Neutrophil (primary cell): ENCODE results near the gene DCANP1.

Experiments used
- H3K27ac ChIP-seq: fragments of 200-600 bp; sonication (generic); 2 replicates; pipeline ENCODE4 v1.5.1; 2016; ENCODE audit warnings: mild to moderate bottlenecking, moderate library complexity
- H3K27me3 ChIP-seq: fragments of 200-600 bp; sonication (generic); 2 replicates; pipeline ENCODE4 v1.6.0; 2016; ENCODE audit warnings: mild to moderate bottlenecking
- H3K36me3 ChIP-seq: fragments of 200-600 bp; sonication (generic); 2 replicates; pipeline ENCODE4 v1.5.1; 2017
- H3K4me1 ChIP-seq, 2 experiments: fragments of 200-600 bp in 1 of 2; sonication (generic) in 1 of 2; 1 replicate in 1 of 2; 2 replicates in 1 of 2; pipeline versions ENCODE4 v1.5.1 to v1.6.1; 2013 to 2016; ENCODE audit warnings: low read depth in 1 of 2, low read length in 1 of 2, mild to moderate bottlenecking in 1 of 2, moderate library complexity in 1 of 2; ENCODE audit not compliant: control insufficient read depth in 1 of 2, insufficient read depth in 1 of 2
- H3K4me3 ChIP-seq, 2 experiments: fragments of 200-600 bp in 1 of 2; sonication (generic) in 1 of 2; 1 replicate in 1 of 2; 2 replicates in 1 of 2; pipeline ENCODE4 v1.5.1; 2013 to 2016; ENCODE audit warnings: low read depth in 1 of 2, low read length in 1 of 2, mild to moderate bottlenecking in 1 of 2, moderate library complexity in 1 of 2
- H3K9me3 ChIP-seq: fragments of 200-600 bp; sonication (generic); 2 replicates; pipeline ENCODE4 v1.5.1; 2016
- TF ChIP-seq, protein P1 (sequence below): fragments of 200-600 bp; sonication (generic); IDR thresholded peaks from 2 replicates; pipeline ENCODE4 v1.5.1; 2016; ENCODE audit warnings: antibody characterized with exemption

DCANP1 gene

DNA sequence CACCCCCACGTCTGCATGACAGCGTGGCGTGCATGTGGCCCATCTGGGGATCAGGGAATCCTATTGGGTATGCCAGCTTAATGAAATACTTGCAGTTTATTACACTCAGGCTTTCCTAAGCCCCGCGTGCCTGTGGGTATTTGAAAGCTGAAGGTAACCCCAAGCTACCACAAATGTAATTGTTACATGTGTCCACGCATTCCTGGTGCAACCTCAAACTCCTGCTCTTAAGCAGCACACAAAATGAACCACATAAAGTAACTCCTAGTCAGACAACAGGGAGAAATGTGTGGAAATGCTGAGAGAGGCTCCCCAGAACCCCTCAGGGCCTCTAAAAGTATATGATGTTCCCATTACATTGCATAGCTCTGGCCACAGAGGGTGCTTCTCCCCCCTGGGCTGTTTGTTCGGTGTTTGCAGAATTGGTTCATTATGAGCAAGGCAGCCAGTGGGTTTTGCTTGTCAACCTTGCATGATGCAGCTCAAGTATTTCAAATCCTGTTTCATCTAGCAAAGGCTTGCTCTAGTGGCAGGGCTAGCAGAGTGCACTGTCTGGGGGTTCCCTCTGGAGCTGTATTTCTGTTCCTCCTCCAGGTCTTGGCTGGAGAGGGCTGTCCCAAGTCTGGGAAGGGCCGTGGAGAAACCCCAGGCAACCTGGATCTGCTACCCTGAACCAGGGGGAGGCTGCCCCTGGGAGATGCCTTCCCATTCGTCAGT lies 1.8 kb upstream of the DCANP1 start:
- no peak overlapping the region for H3K4me3 ChIP-seq
- H3K27me3 ChIP-seq = no peaks in the 10 kb centered on the region
- H3K36me3 ChIP-seq = no peaks in the 10 kb centered on the region
- H3K27ac ChIP-seq = no peak overlapping the region
- TF ChIP-seq, protein P1, sequence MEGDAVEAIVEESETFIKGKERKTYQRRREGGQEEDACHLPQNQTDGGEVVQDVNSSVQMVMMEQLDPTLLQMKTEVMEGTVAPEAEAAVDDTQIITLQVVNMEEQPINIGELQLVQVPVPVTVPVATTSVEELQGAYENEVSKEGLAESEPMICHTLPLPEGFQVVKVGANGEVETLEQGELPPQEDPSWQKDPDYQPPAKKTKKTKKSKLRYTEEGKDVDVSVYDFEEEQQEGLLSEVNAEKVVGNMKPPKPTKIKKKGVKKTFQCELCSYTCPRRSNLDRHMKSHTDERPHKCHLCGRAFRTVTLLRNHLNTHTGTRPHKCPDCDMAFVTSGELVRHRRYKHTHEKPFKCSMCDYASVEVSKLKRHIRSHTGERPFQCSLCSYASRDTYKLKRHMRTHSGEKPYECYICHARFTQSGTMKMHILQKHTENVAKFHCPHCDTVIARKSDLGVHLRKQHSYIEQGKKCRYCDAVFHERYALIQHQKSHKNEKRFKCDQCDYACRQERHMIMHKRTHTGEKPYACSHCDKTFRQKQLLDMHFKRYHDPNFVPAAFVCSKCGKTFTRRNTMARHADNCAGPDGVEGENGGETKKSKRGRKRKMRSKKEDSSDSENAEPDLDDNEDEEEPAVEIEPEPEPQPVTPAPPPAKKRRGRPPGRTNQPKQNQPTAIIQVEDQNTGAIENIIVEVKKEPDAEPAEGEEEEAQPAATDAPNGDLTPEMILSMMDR = no peak
- no peaks in the 10 kb centered on the region for H3K9me3 ChIP-seq
- no peaks in the 10 kb centered on the region for H3K4me1 ChIP-seq

DNA sequence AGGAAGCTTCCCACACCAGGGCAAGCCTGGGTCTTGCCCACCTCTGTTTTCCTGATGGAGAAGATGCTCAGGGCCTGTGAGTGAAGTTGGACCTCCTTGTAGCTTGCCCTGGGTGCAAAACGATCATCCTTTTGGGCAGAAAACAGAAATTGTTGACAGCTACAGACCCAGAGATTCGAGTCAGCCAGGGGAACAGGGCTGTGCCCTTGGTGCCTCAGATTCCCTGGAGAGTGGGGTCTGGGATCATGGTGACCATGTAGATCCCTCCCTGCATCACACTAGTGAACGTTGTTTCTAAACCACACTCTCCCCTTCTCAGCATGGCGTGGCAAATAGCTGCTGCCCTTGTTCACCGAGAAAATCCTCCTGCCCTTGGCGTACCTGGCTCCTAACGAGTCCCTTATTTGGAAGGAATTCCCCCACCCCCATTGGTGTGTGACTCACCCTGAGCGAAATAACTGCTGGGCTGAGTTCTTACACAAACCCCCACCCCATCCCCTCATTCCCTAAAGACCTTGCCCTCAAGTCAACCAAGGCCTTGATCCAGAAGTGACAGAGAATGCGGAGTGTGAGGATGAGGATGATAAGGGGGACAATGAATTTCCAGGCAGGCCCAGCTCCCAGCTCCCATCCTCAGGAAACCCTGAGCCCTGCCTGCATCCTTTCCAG lies 1.1 kb upstream of the DCANP1 start:
- H3K9me3 ChIP-seq = no peaks in the 10 kb centered on the region
- H3K36me3 ChIP-seq = no peaks in the 10 kb centered on the region
- no peaks in the 10 kb centered on the region for H3K27me3 ChIP-seq
- TF ChIP-seq, protein P1 = no peak
- H3K27ac ChIP-seq = no peak overlapping the region
- H3K4me3 ChIP-seq = no peak overlapping the region
- H3K4me1 ChIP-seq = no peaks in the 10 kb centered on the region

DNA sequence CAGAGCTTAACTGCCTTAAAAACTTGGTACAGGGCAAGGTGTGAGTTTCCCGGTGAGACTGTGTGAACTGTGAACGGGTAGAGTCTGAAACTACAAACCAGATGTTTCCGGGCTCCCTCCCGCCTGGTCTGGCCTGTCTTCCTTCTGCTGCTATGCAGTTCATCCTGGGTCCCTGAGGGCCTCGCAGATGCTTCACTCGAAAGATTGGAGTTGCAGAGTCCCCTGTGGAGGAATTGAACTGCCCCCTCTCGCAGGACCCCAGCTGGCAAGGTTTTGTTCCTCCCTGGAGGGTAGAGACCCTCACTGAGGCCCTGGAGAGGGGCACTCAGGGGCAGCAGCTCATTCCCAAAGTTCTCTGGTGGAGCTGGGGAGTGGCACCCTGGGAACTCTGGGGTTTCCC lies 533 bp downstream of the DCANP1 start:
- H3K9me3 ChIP-seq = no peaks in the 10 kb centered on the region
- TF ChIP-seq, protein P1 = no peak
- H3K36me3 ChIP-seq = no peaks in the 10 kb centered on the region

DNA sequence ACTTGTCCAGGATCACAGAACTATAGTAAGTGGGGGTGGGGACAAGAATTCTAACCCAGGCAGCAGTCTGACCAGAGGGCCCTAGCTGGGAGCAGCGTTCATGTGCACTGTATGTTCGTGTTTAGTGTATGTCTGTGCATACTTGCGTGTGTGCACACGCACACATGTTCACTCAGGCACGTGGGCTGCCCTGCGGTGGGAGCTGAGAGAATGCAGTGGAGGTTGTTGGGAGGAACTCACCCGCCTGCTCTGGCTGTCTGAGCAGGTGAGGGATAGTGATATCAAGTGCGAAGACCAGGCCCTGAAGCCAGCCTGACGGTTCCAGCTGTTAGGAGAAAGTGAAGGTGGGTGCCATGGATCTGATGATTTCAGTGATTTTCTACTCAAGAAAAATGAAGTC lies 942 bp downstream of the DCANP1 start:
- H3K9me3 ChIP-seq = no peaks in the 10 kb centered on the region
- H3K4me1 ChIP-seq = no peaks in the 10 kb centered on the region
- no peak overlapping the region for H3K4me3 ChIP-seq
- no peaks in the 10 kb centered on the region for H3K27me3 ChIP-seq
- no peak overlapping the region for H3K27ac ChIP-seq
- TF ChIP-seq, protein P1 = no peak
- H3K36me3 ChIP-seq = no peaks in the 10 kb centered on the region

More for the DNA sequence above, 533 bp downstream of the DCANP1 start:
- no peaks in the 10 kb centered on the region for H3K27me3 ChIP-seq
- H3K4me1 ChIP-seq = no peaks in the 10 kb centered on the region
- no peak overlapping the region for H3K4me3 ChIP-seq
- H3K27ac ChIP-seq = no peak overlapping the region

DNA sequence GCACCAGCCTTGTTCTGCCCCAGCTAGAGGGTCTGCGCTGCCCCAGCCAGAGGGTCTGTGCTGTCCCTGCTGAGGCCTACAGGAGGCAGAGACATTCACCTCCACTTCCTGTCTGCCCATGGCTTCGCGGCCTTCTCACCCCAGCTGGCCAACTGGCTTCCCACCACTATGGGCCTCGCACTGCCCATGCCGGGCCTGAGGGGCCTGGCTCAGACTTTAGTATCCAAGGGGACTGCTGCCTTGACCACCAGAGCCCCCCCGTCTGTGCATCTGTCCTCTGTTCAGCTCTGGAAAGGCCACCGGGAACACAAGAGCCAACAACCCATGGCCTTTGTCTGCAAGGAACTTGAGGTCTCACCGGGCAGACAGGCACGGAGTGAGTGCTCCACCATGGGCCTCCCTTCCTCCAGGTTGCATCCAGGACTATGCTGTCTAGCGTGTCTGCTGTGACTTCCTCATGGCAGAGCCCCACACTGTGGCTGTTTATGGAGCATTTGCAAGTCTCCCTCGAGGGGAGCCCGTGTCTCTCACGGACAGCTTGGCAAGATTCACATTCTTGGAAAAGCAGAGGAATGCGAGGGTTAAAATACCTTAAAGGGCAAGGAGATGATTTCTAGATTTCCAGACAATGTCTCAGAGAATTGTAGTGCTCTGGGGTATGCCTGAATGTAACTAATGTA lies 1.7 kb downstream of the DCANP1 start:
- H3K4me3 ChIP-seq = no peak overlapping the region
- no peaks in the 10 kb centered on the region for H3K9me3 ChIP-seq
- TF ChIP-seq, protein P1 = no peak
- H3K4me1 ChIP-seq = no peaks in the 10 kb centered on the region
- no peaks in the 10 kb centered on the region for H3K36me3 ChIP-seq
- no peaks in the 10 kb centered on the region for H3K27me3 ChIP-seq
- no peak overlapping the region for H3K27ac ChIP-seq
